ENCODE data around the gene SERPINB5.

Gene SERPINB5

GRCh38 chr18:63439334-63439733 is 37.4 kb upstream of the SERPINB5 start:
- ChIA-PET POLR2A (no interaction called here), CTCF (interaction anchor here (0.6 to 5.4 kb wide), 23 partner anchors 9 to 1015 kb away, joined by 3 to 66 read pairs (median 4); partner anchors contain the start of gene VPS4B)
- Histone ChIP-seq H3K4me3 (ENCODE audit: control insufficient read depth in 1 of 7, extremely low read depth in 1 of 7, insufficient read depth in 4 of 7, low read depth in 2 of 7, low read length in 6 of 7) (no peak overlapping the region), H3K27ac (ENCODE audit: insufficient read depth in 1 of 2, low read depth in 1 of 2, low read length in 2 of 2, poor library complexity in 1 of 2, severe bottlenecking in 2 of 2) (no peak overlapping the region), H3K9me3 (ENCODE audit: control extremely low read depth in 1 of 5, control insufficient read depth in 4 of 5, insufficient read depth in 2 of 5, low read depth in 1 of 5, low read length in 4 of 5) (no peaks in the 10 kb centered on the region), H3K27me3 (replicated peaks in 2 of 5; ENCODE audit: control insufficient read depth in 4 of 5, insufficient read depth in 5 of 5, low read length in 4 of 5) (no peaks in the 10 kb centered on the region), H3K36me3 (ENCODE audit: control insufficient read depth in 4 of 4, insufficient read depth in 4 of 4, low read length in 3 of 4) (no peaks in the 10 kb centered on the region), H3K4me1 (ENCODE audit: control extremely low read depth in 1 of 4, control insufficient read depth in 4 of 4, insufficient read depth in 4 of 4, low read length in 3 of 4) (peaks cover 0 to 3% (median under 1%) of the 10 kb centered on the region in 4 experiments)
- peak; percentile 70 to 82 (median 79) for DNase-seq
- WGBS (ENCODE audit: insufficient coverage), result 0% methylated on average over 4 of the region's 6 CpGs

- Histone ChIP-seq H3K36me3 (ENCODE audit: control insufficient read depth in 4 of 4, insufficient read depth in 4 of 4, low read length in 3 of 4) (no peaks in the 10 kb centered on the region), H3K4me1 (ENCODE audit: control extremely low read depth in 1 of 4, control insufficient read depth in 4 of 4, insufficient read depth in 4 of 4, low read length in 3 of 4) (peaks cover 0 to 12% (median 6%) of the 10 kb centered on the region in 4 experiments), H3K27me3 (replicated peaks in 2 of 5; ENCODE audit: control insufficient read depth in 4 of 5, insufficient read depth in 5 of 5, low read length in 4 of 5) (no peaks in the 10 kb centered on the region), H3K9me3 (ENCODE audit: control extremely low read depth in 1 of 5, control insufficient read depth in 4 of 5, insufficient read depth in 2 of 5, low read depth in 1 of 5, low read length in 4 of 5) (no peaks in the 10 kb centered on the region), H3K4me3 (ENCODE audit: control insufficient read depth in 1 of 7, extremely low read depth in 1 of 7, insufficient read depth in 4 of 7, low read depth in 2 of 7, low read length in 6 of 7) (no peak overlapping the region), H3K27ac (ENCODE audit: insufficient read depth in 1 of 2, low read depth in 1 of 2, low read length in 2 of 2, poor library complexity in 1 of 2, severe bottlenecking in 2 of 2) (no peak overlapping the region)
- DNase-seq, result no peak
- WGBS (ENCODE audit: insufficient coverage), result no CpG with 5 or more reads among the region's 1 CpG
- POLR2A ChIA-PET, result no interaction called here
- CTCF ChIA-PET, result interaction anchor here (1.1 to 5.4 kb wide), 10 partner anchors 10 to 857 kb away, joined by 3 to 66 read pairs (median 5); partner anchors contain the start of gene VPS4B
Measured at GRCh38 chr18:63440219-63440618, 36.5 kb upstream of the SERPINB5 start.

GRCh38 chr18:63440881-63441280 is 35.9 kb upstream of the SERPINB5 start:
- WGBS (ENCODE audit: insufficient coverage), result 83% methylated on average over 3 of the region's 5 CpGs
- Histone ChIP-seq H3K27ac (ENCODE audit: insufficient read depth in 1 of 2, low read depth in 1 of 2, low read length in 2 of 2, poor library complexity in 1 of 2, severe bottlenecking in 2 of 2) (no peak overlapping the region), H3K9me3 (ENCODE audit: control extremely low read depth in 1 of 5, control insufficient read depth in 4 of 5, insufficient read depth in 2 of 5, low read depth in 1 of 5, low read length in 4 of 5) (no peaks in the 10 kb centered on the region), H3K27me3 (replicated peaks in 2 of 5; ENCODE audit: control insufficient read depth in 4 of 5, insufficient read depth in 5 of 5, low read length in 4 of 5) (no peaks in the 10 kb centered on the region), H3K36me3 (ENCODE audit: control insufficient read depth in 4 of 4, insufficient read depth in 4 of 4, low read length in 3 of 4) (no peaks in the 10 kb centered on the region), H3K4me3 (ENCODE audit: control insufficient read depth in 1 of 7, extremely low read depth in 1 of 7, insufficient read depth in 4 of 7, low read depth in 2 of 7, low read length in 6 of 7) (no peak overlapping the region), H3K4me1 (ENCODE audit: control extremely low read depth in 1 of 4, control insufficient read depth in 4 of 4, insufficient read depth in 4 of 4, low read length in 3 of 4) (peaks cover 0 to 12% (median 6%) of the 10 kb centered on the region in 4 experiments)
- CTCF ChIA-PET, result interaction anchor here (0.7 to 5.4 kb wide), 4 partner anchors 98 to 858 kb away, joined by 3 to 66 read pairs (median 3); no protein-coding TSS in a partner anchor
- POLR2A ChIA-PET, result no interaction called here
- no peak for DNase-seq

DNA sequence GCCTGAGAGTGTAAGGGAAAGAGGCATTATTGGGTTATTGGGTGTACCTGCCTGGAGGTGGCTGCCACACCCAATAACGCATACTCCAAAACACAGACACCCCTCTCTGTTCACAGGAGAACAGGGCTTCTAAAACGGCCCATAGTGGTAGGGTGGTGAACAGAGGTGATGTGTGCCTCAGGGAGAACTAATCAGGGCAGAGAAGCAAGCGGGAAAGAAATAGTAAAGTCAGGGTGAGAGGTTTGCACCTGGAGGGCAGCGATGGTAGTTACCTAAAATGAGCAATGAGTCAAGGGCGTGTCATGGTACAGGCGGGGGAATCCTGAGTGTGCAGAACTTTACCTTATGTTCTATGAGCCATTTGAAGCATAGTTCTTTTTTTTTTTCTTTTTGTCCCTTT is 32.9 kb upstream of the SERPINB5 start:
- no peak for DNase-seq
- WGBS (ENCODE audit: insufficient coverage), result 97% methylated on average over 5 of the region's 6 CpGs
- H3K27ac ChIP-seq (ENCODE audit: insufficient read depth in 1 of 2, low read depth in 1 of 2, low read length in 2 of 2, poor library complexity in 1 of 2, severe bottlenecking in 2 of 2), result no peak overlapping the region
- no peaks in the 10 kb centered on the region for H3K36me3 ChIP-seq (ENCODE audit: control insufficient read depth in 4 of 4, insufficient read depth in 4 of 4, low read length in 3 of 4)
- no peaks in the 10 kb centered on the region for H3K27me3 ChIP-seq (replicated peaks in 2 of 5; ENCODE audit: control insufficient read depth in 4 of 5, insufficient read depth in 5 of 5, low read length in 4 of 5)
- ChIA-PET POLR2A (no interaction called here), CTCF (interaction anchor here (1.1 kb wide), 1 partner anchor 22 kb away, joined by 3 read pairs; the partner anchor contains the start of gene VPS4B)
- no peaks in the 10 kb centered on the region for H3K9me3 ChIP-seq (ENCODE audit: control extremely low read depth in 1 of 5, control insufficient read depth in 4 of 5, insufficient read depth in 2 of 5, low read depth in 1 of 5, low read length in 4 of 5)
- peaks cover 0 to 12% (median 6%) of the 10 kb centered on the region in 4 experiments for H3K4me1 ChIP-seq (ENCODE audit: control extremely low read depth in 1 of 4, control insufficient read depth in 4 of 4, insufficient read depth in 4 of 4, low read length in 3 of 4)
- no peak overlapping the region for H3K4me3 ChIP-seq (ENCODE audit: control insufficient read depth in 1 of 7, extremely low read depth in 1 of 7, insufficient read depth in 4 of 7, low read depth in 2 of 7, low read length in 6 of 7)

- H3K4me1 ChIP-seq (ENCODE audit: control extremely low read depth in 1 of 4, control insufficient read depth in 4 of 4, insufficient read depth in 4 of 4, low read length in 3 of 4), result peaks cover 0 to 10% (median 6%) of the 10 kb centered on the region in 4 experiments
- no peak overlapping the region for H3K4me3 ChIP-seq (ENCODE audit: control insufficient read depth in 1 of 7, extremely low read depth in 1 of 7, insufficient read depth in 4 of 7, low read depth in 2 of 7, low read length in 6 of 7)
- WGBS (ENCODE audit: insufficient coverage), result 67% methylated on average over 1 of the region's 6 CpGs
- no peaks in the 10 kb centered on the region for H3K36me3 ChIP-seq (ENCODE audit: control insufficient read depth in 4 of 4, insufficient read depth in 4 of 4, low read length in 3 of 4)
- H3K27ac ChIP-seq (ENCODE audit: insufficient read depth in 1 of 2, low read depth in 1 of 2, low read length in 2 of 2, poor library complexity in 1 of 2, severe bottlenecking in 2 of 2), result no peak overlapping the region
- POLR2A ChIA-PET, result no interaction called here
- no peaks in the 10 kb centered on the region for H3K9me3 ChIP-seq (ENCODE audit: control extremely low read depth in 1 of 5, control insufficient read depth in 4 of 5, insufficient read depth in 2 of 5, low read depth in 1 of 5, low read length in 4 of 5)
- no peaks in the 10 kb centered on the region for H3K27me3 ChIP-seq (replicated peaks in 2 of 5; ENCODE audit: control insufficient read depth in 4 of 5, insufficient read depth in 5 of 5, low read length in 4 of 5)
- DNase-seq, result peak; percentile 34 to 93 (median 86)
- CTCF ChIA-PET, result interaction anchor here (0.7 to 1.5 kb wide), 6 partner anchors 8 to 869 kb away, joined by 3 to 6 read pairs (median 3); partner anchors contain the start of gene VPS4B
Measured at GRCh38 chr18:63444580-63444979, 32.2 kb upstream of the SERPINB5 start.

DNA sequence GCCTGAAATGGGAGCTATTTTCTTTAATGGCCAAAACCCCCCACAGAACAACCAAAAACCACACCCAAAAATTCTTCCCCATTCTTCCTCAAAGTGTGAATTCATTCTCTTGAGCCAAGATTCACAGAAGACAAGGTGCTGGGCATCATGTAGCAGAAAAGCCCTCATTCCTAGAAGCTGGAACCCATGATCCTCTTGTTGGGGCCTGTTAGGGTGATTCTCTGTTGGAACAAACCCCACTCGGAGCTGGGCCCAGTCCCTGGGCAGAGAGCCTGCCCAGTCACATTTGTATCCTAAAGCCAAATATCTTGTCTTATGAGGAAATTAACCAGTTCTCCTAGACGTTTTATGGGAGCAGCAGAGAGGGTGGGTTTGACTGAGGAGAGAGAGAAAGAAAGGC is 31.7 kb upstream of the SERPINB5 start:
- H3K36me3 ChIP-seq (ENCODE audit: control insufficient read depth in 4 of 4, insufficient read depth in 4 of 4, low read length in 3 of 4), result no peaks in the 10 kb centered on the region
- DNase-seq, result no peak
- H3K27me3 ChIP-seq (replicated peaks in 2 of 5; ENCODE audit: control insufficient read depth in 4 of 5, insufficient read depth in 5 of 5, low read length in 4 of 5), result no peaks in the 10 kb centered on the region
- ChIA-PET POLR2A (no interaction called here), CTCF (interaction anchor here (0.7 to 1.5 kb wide), 6 partner anchors 8 to 869 kb away, joined by 3 to 6 read pairs (median 3); partner anchors contain the start of gene VPS4B)
- no peaks in the 10 kb centered on the region for H3K9me3 ChIP-seq (ENCODE audit: control extremely low read depth in 1 of 5, control insufficient read depth in 4 of 5, insufficient read depth in 2 of 5, low read depth in 1 of 5, low read length in 4 of 5)
- no peak overlapping the region for H3K4me3 ChIP-seq (ENCODE audit: control insufficient read depth in 1 of 7, extremely low read depth in 1 of 7, insufficient read depth in 4 of 7, low read depth in 2 of 7, low read length in 6 of 7)
- peaks cover 0 to 10% (median 6%) of the 10 kb centered on the region in 4 experiments for H3K4me1 ChIP-seq (ENCODE audit: control extremely low read depth in 1 of 4, control insufficient read depth in 4 of 4, insufficient read depth in 4 of 4, low read length in 3 of 4)
- WGBS (ENCODE audit: insufficient coverage), result 83% methylated on average over 1 of the region's 2 CpGs
- no peak overlapping the region for H3K27ac ChIP-seq (ENCODE audit: insufficient read depth in 1 of 2, low read depth in 1 of 2, low read length in 2 of 2, poor library complexity in 1 of 2, severe bottlenecking in 2 of 2)

- H3K9me3 ChIP-seq (ENCODE audit: control extremely low read depth in 1 of 5, control insufficient read depth in 4 of 5, insufficient read depth in 2 of 5, low read depth in 1 of 5, low read length in 4 of 5), result no peaks in the 10 kb centered on the region
- no peak overlapping the region for H3K4me3 ChIP-seq (ENCODE audit: control insufficient read depth in 1 of 7, extremely low read depth in 1 of 7, insufficient read depth in 4 of 7, low read depth in 2 of 7, low read length in 6 of 7)
- ChIA-PET POLR2A (no interaction called here), CTCF (interaction anchor here (1.1 kb wide), 2 partner anchors 10 to 83 kb away, joined by 3 to 4 read pairs; no protein-coding TSS in a partner anchor)
- H3K4me1 ChIP-seq (ENCODE audit: control extremely low read depth in 1 of 4, control insufficient read depth in 4 of 4, insufficient read depth in 4 of 4, low read length in 3 of 4), result peaks cover 0 to 10% (median 6%) of the 10 kb centered on the region in 4 experiments
- no peak overlapping the region for H3K27ac ChIP-seq (ENCODE audit: insufficient read depth in 1 of 2, low read depth in 1 of 2, low read length in 2 of 2, poor library complexity in 1 of 2, severe bottlenecking in 2 of 2)
- no peaks in the 10 kb centered on the region for H3K27me3 ChIP-seq (replicated peaks in 2 of 5; ENCODE audit: control insufficient read depth in 4 of 5, insufficient read depth in 5 of 5, low read length in 4 of 5)
- no peak for DNase-seq
- no peaks in the 10 kb centered on the region for H3K36me3 ChIP-seq (ENCODE audit: control insufficient read depth in 4 of 4, insufficient read depth in 4 of 4, low read length in 3 of 4)
- WGBS (ENCODE audit: insufficient coverage), result 100% methylated on average over 1 of the region's 3 CpGs
Measured at GRCh38 chr18:63446266-63446665, 30.5 kb upstream of the SERPINB5 start.

Data from common myeloid progenitor, CD34-positive (primary cell).